Prostate gland (tissue), 2 donors: ENCODE data around the gene CPXM2.

Experiments used
- CTCF ChIP-seq, 4 experiments: fragments of 200-600 bp in 2 of 4; fragments of 450-650 bp in 2 of 4; sonication (generic) in 2 of 4; IDR thresholded peaks; 1 replicate in 3 of 4; 2 replicates in 1 of 4; pipeline ENCODE4 v1.5.1; 2016 to 2019; ENCODE audit warnings: antibody characterized with exemption in 4 of 4, mild to moderate bottlenecking in 2 of 4, moderate library complexity in 2 of 4
- POLR2A ChIP-seq: fragments of 450-650 bp; IDR thresholded peaks from one replicate; pipeline ENCODE4 v1.6.1; 2016; ENCODE audit warnings: antibody characterized with exemption, mild to moderate bottlenecking
- POLR2AphosphoS5 ChIP-seq: sonication (generic); formaldehyde crosslinking; IDR thresholded peaks from one replicate; pipeline ENCODE4 v1.6.1; 2017; ENCODE audit warnings: antibody characterized with exemption

- TF ChIP-seq POLR2A (no peak), CTCF (IDR thresholded peaks at IDR 0.05) (no peak), POLR2AphosphoS5 (no peak)
These were observed 21.3 kb downstream of the CPXM2 start for GRCh38 chr10:123870260-123870659.
